Activated CD4-positive, alpha-beta memory T cell treated with anti-CD3 and anti-CD28 coated beads, Interleukin-2, amount 10 ng/mL, durations not matched to agents 7 days and 5 days (primary cell): ENCODE data around the gene SMCO4. TPM values are rescaled to one million over a fixed set of nuclear protein-coding genes. Genes with fewer than 3 reads are reported as not detected.
"Not testable (repeated sequence)": the region's sequence is repeated elsewhere in the genome, so short reads cannot be mapped to it uniquely, and the experiment has no call there.

Experiments
- CTCF ChIA-PET: fragments of 350-600 bp; sonication (Branson Sonifier 250); formaldehyde crosslinking; loops from one replicate; lab custom pipeline; 2021; ENCODE audit warnings: antibody characterized with exemption, inconsistent platforms; lab: Charles Lee
- POLR2A ChIA-PET: fragments of 350-600 bp; sonication (Branson Sonifier 250); formaldehyde crosslinking; loops from one replicate; lab custom pipeline; 2021; ENCODE audit warnings: antibody characterized with exemption; lab: Charles Lee
- DNase-seq: peaks from one replicate; pipeline ENCODE4 v3.0.0-alpha.2; 2020
- H3K27ac Mint-ChIP-seq: one replicate; pipeline ENCODE4 v1.8.0; 2021; ENCODE audit warnings: mild to moderate bottlenecking, mixed read lengths
- H3K27me3 Mint-ChIP-seq: one replicate; pipeline ENCODE4 v1.8.0; 2021; ENCODE audit warnings: mixed read lengths
- H3K36me3 Mint-ChIP-seq: one replicate; pipeline ENCODE4 v1.8.0; 2021; ENCODE audit warnings: low read depth, mixed read lengths
- H3K4me1 Mint-ChIP-seq: one replicate; pipeline ENCODE4 v1.8.0; 2021; ENCODE audit warnings: mixed read lengths
- H3K4me3 Mint-ChIP-seq: one replicate; pipeline ENCODE4 v1.8.0; 2021; ENCODE audit warnings: mild to moderate bottlenecking, mixed read lengths
- H3K9me3 Mint-ChIP-seq: one replicate; pipeline ENCODE4 v1.8.0; 2021; ENCODE audit warnings: mixed read lengths
- total RNA-seq, 2 experiments: library from RNA; stranded (reverse); gene quantifications; one replicate each; pipeline ENCODE4 v1.2.3, GENCODE V29; 2021

Gene SMCO4
- total RNA-seq, 2 experiments from 2014 or later, result 55.3 to 60.0 TPM

GRCh38 chr11:93535578-93535977, 7.6 kb downstream of the SMCO4 start:
- H3K27me3 Mint-ChIP-seq, H3K9me3 Mint-ChIP-seq, POLR2A ChIA-PET, DNase-seq, H3K4me3 Mint-ChIP-seq: not testable (repeated sequence)
- H3K36me3 Mint-ChIP-seq, result peaks cover 24% of the 10 kb centered on the region
- CTCF ChIA-PET, result interaction anchor here (0.9 to 1.7 kb wide), 3 partner anchors 9 to 117 kb away, joined by 3 to 8 read pairs (median 3); no protein-coding TSS in a partner anchor
- peak overlapping the region; percentile 65 for H3K27ac Mint-ChIP-seq
- H3K4me1 Mint-ChIP-seq, result peaks cover 67% of the 10 kb centered on the region

DNA sequence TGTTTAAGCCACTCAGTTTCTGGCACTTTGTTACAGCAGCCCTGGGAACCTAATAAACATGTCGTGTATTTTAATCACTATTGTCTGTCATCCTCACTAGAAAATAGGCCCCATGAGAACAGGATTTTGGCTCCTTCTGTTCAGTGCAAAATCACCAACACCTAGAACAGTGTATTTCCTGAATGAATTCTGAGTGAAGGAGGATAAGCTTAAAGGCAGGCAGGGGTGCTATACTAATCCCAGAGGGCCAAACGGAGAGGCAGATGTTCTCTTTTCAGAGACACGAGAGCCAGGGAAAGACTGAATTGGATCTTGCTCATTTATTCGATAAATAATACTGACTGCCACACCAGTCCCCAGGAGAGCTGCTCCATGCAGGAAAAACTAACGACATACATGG, 10.4 kb downstream of the SMCO4 start:
- Mint-ChIP-seq H3K27me3 (no peaks in the 10 kb centered on the region), H3K4me3 (no peak overlapping the region), H3K27ac (peak overlapping the region; percentile 73), H3K4me1 (peaks cover 84% of the 10 kb centered on the region), H3K9me3 (no peaks in the 10 kb centered on the region), H3K36me3 (peaks cover 23% of the 10 kb centered on the region)
- no peak for DNase-seq
- ChIA-PET POLR2A (interaction anchor here (5.2 to 5.9 kb wide), 2 partner anchors 9 to 20 kb away, joined by 30 to 54 read pairs; partner anchors contain the start of gene SMCO4), CTCF (interaction anchor here (1.7 to 2.2 kb wide), 2 partner anchors 9 to 12 kb away, joined by 5 to 7 read pairs; no protein-coding TSS in a partner anchor)

- ChIA-PET POLR2A (interaction anchor here (3.0 to 5.9 kb wide), 3 partner anchors 9 to 20 kb away, joined by 24 to 54 read pairs (median 30); partner anchors contain the start of gene SMCO4), CTCF (interaction anchor here (1.7 to 2.2 kb wide), 2 partner anchors 10 to 11 kb away, joined by 5 to 7 read pairs; no protein-coding TSS in a partner anchor)
- H3K27me3 Mint-ChIP-seq, result no peaks in the 10 kb centered on the region
- H3K4me1 Mint-ChIP-seq, result peaks cover 80% of the 10 kb centered on the region
- H3K9me3 Mint-ChIP-seq, result no peaks in the 10 kb centered on the region
- H3K36me3 Mint-ChIP-seq, result peaks cover 23% of the 10 kb centered on the region
- peak; percentile 42 for DNase-seq
- H3K4me3 Mint-ChIP-seq, result no peak overlapping the region
- peak overlapping the region; percentile 73 for H3K27ac Mint-ChIP-seq
Measured at GRCh38 chr11:93532281-93532789, 10.9 kb downstream of the SMCO4 start.

DNA sequence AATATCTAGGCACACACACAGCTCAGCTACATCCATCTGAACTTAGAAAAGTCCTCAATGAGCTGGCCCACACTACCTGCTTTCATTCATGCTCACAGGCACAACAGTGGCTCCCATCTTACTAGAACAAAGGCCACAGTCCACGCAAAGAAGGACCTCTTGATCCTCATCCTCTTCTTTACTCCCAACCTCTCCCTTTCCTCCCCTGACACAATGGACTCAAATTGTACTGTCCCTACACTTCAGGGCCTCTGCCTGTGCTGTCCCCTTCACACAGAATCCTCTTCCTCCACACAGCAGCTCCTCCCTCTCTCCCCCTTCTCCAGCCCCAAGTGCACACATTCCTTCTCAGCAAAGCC, 12.7 kb downstream of the SMCO4 start:
- H3K36me3 Mint-ChIP-seq, result peaks cover 28% of the 10 kb centered on the region
- ChIA-PET CTCF (interaction anchor here (1.3 to 2.1 kb wide), 2 partner anchors 12 to 15 kb away, joined by 3 to 8 read pairs; no protein-coding TSS in a partner anchor), POLR2A (interaction anchor here (1.0 to 5.9 kb wide), 5 partner anchors 10 to 254 kb away, joined by 3 to 54 read pairs (median 24); partner anchors contain the start of genes MED17 and SMCO4)
- H3K9me3 Mint-ChIP-seq, result no peaks in the 10 kb centered on the region
- peak overlapping the region; percentile 42 for H3K4me3 Mint-ChIP-seq
- no peak for DNase-seq
- peak overlapping the region; percentile 84 for H3K27ac Mint-ChIP-seq
- peaks cover 83% of the 10 kb centered on the region for H3K4me1 Mint-ChIP-seq
- no peaks in the 10 kb centered on the region for H3K27me3 Mint-ChIP-seq

GRCh38 chr11:93529707-93530467, 13.3 kb downstream of the SMCO4 start:
- Mint-ChIP-seq H3K9me3 (no peaks in the 10 kb centered on the region), H3K36me3 (peaks cover 25% of the 10 kb centered on the region), H3K27me3 (no peaks in the 10 kb centered on the region), H3K4me1 (peaks cover 83% of the 10 kb centered on the region), H3K4me3 (peak overlapping the region; percentile 42), H3K27ac (peak overlapping the region; percentile 84)
- ChIA-PET CTCF (interaction anchor here (2.1 kb wide), 1 partner anchor 12 kb away, joined by 8 read pairs; no protein-coding TSS in a partner anchor), POLR2A (interaction anchor here (1.0 to 5.9 kb wide), 5 partner anchors 9 to 254 kb away, joined by 3 to 54 read pairs (median 24); partner anchors contain the start of genes MED17 and SMCO4)
- no peak for DNase-seq

- no peak for DNase-seq
- ChIA-PET POLR2A (interaction anchor here (3.0 to 5.9 kb wide), 3 partner anchors 8 to 16 kb away, joined by 24 to 54 read pairs (median 30); partner anchors contain the start of gene SMCO4), CTCF (interaction anchor here (2.1 kb wide), 1 partner anchor 13 kb away, joined by 8 read pairs; no protein-coding TSS in a partner anchor)
- no peak overlapping the region for H3K4me3 Mint-ChIP-seq
- no peaks in the 10 kb centered on the region for H3K9me3 Mint-ChIP-seq
- H3K36me3 Mint-ChIP-seq, result peaks cover 24% of the 10 kb centered on the region
- H3K4me1 Mint-ChIP-seq, result peaks cover 88% of the 10 kb centered on the region
- peak overlapping the region; percentile 84 for H3K27ac Mint-ChIP-seq
- H3K27me3 Mint-ChIP-seq, result no peaks in the 10 kb centered on the region
Measured at GRCh38 chr11:93528757-93529645, 14.2 kb downstream of the SMCO4 start.

- Mint-ChIP-seq H3K27me3 (no peaks in the 10 kb centered on the region), H3K36me3 (peaks cover 24% of the 10 kb centered on the region), H3K27ac (peak overlapping the region; percentile 84), H3K4me3 (no peak overlapping the region), H3K9me3 (no peaks in the 10 kb centered on the region), H3K4me1 (peaks cover 91% of the 10 kb centered on the region)
- ChIA-PET CTCF (no interaction called here), POLR2A (no interaction called here)
- no peak for DNase-seq
Measured at GRCh38 chr11:93528252-93528651, 14.9 kb downstream of the SMCO4 start.

- H3K27me3 Mint-ChIP-seq, result no peaks in the 10 kb centered on the region
- POLR2A ChIA-PET, result interaction anchor here (1.0 to 2.7 kb wide), 4 partner anchors 13 to 22 kb away, joined by 3 to 23 read pairs (median 10); no protein-coding TSS in a partner anchor
- peaks cover 28% of the 10 kb centered on the region for H3K36me3 Mint-ChIP-seq
- H3K4me1 Mint-ChIP-seq, result peaks cover 91% of the 10 kb centered on the region
- CTCF ChIA-PET, result interaction anchor here (1.0 to 1.2 kb wide), 2 partner anchors 9 to 15 kb away, joined by 3 read pairs; no protein-coding TSS in a partner anchor
- no peak for DNase-seq
- H3K27ac Mint-ChIP-seq, result peak overlapping the region; percentile 80
- H3K4me3 Mint-ChIP-seq, result peak overlapping the region; percentile 31
- H3K9me3 Mint-ChIP-seq, result no peaks in the 10 kb centered on the region
Measured at GRCh38 chr11:93526641-93527583, 16.3 kb downstream of the SMCO4 start.

DNA sequence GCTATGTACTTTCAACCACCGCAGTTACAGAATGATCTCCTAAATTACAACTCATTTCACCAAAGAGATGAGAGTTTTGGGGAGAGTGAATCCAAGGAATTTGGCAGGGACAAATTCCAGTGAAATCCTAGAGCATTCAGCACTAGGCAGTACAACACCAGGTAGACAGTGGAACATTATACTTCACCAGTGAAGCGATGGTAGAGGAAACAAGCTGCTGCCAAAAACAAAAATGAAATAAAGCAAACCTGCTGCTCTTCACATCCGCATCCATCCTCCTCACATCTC, 16.9 kb downstream of the SMCO4 start:
- peaks cover 26% of the 10 kb centered on the region for H3K36me3 Mint-ChIP-seq
- no peaks in the 10 kb centered on the region for H3K9me3 Mint-ChIP-seq
- no peaks in the 10 kb centered on the region for H3K27me3 Mint-ChIP-seq
- no peak overlapping the region for H3K4me3 Mint-ChIP-seq
- H3K27ac Mint-ChIP-seq, result peak overlapping the region; percentile 80
- CTCF ChIA-PET, result interaction anchor here (1.0 to 2.5 kb wide), 2 partner anchors 9 to 15 kb away, joined by 3 to 14 read pairs; no protein-coding TSS in a partner anchor
- POLR2A ChIA-PET, result interaction anchor here (1.0 to 2.7 kb wide), 4 partner anchors 14 to 21 kb away, joined by 3 to 23 read pairs (median 10); no protein-coding TSS in a partner anchor
- H3K4me1 Mint-ChIP-seq, result peaks cover 91% of the 10 kb centered on the region
- DNase-seq, result no peak

DNA sequence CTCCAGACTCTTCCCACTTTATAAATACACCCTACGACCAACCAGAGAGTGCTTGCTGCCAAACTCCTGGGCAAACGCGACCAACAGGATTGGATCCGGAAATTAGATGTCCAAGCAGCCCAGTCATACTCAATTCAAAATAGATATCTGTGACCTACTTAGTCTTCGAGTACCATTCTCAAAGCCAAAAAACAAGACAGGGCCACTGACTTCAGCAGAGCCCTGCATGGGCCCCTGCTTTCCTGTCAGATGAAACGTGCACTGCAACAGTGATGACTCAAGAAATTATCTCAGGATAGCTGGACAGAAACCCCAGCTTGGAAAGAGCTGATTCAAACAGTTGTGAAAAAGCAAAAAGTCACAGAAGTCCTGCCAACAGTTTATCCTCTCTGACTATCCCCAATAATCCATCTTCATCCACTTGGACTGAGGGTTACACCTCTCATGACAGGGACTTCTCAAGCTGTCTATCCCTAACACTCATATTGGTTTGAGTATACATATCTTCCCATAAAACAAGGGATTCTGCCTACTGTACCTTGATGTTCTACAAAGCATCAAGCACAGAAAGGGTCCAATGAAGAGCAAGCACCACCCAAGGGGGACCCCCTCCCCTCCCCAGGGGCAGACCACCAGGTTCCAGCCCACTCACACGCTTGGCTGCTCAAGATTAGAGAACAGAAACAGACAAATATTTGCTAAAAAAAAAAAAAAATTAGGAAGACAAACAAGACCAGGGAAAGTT, 17.4 kb downstream of the SMCO4 start:
- peaks cover 91% of the 10 kb centered on the region for H3K4me1 Mint-ChIP-seq

More for the DNA sequence above, 17.4 kb downstream of the SMCO4 start:
- Mint-ChIP-seq H3K27ac (peak overlapping the region; percentile 80), H3K4me3 (no peak overlapping the region), H3K36me3 (peaks cover 22% of the 10 kb centered on the region), H3K9me3 (no peaks in the 10 kb centered on the region), H3K27me3 (no peaks in the 10 kb centered on the region)
- peak; percentile 39 for DNase-seq
- CTCF ChIA-PET, result interaction anchor here (1.0 to 2.5 kb wide), 2 partner anchors 16 to 126 kb away, joined by 3 to 14 read pairs; no protein-coding TSS in a partner anchor
- POLR2A ChIA-PET, result interaction anchor here (1.0 to 2.7 kb wide), 5 partner anchors 11 to 16 kb away, joined by 3 to 23 read pairs (median 15); partner anchors contain the start of gene SMCO4
